T-helper 1 cell (primary cell): Measurements from ENCODE around the gene KCNH1.

ENCODE experiments used
- DNase-seq, 5 donors: peaks; one replicate each; pipeline ENCODE4 v3.0.0-alpha.2; 2012 to 2020

Gene KCNH1

DNA sequence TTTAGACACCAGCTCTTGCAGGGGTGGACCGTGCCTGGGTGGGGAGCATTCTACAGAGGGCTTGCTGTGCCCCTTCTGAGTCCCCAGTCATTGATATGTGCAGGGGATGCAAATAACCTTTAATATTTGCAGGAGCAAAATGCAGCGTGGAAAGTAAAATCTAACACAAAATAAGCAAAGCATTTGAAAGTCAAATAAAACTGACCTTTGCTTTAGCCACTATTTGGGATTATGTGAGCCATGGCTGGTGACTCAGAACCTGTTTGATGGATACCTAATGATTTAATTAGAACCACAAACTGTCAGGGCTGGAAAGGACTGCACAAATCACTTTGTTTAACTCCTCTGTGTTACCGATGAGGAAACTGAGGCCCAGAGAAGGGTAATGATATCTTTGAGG, 427.7 kb downstream of the KCNH1 start:
- no peak for DNase-seq

DNA sequence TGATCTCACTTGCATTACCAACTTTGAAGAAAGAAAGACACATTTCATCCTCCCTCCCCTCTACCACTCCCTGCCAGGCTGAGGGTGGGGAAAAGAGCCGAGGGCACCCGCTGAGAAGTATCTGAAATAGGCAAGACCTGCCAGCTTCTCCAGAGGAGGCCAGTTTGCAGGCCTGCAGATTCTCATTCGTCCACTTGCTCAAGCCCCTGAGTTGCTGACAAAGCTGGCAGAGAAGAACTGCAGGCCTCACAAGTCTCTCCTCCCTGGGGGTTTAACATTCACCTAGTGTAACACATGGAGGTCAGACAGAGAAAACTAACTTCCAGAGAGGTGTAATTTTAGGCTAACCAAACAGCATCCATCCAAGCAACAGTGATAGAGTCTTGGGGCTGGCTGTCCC, 428.9 kb downstream of the KCNH1 start:
- no peak for DNase-seq

DNA sequence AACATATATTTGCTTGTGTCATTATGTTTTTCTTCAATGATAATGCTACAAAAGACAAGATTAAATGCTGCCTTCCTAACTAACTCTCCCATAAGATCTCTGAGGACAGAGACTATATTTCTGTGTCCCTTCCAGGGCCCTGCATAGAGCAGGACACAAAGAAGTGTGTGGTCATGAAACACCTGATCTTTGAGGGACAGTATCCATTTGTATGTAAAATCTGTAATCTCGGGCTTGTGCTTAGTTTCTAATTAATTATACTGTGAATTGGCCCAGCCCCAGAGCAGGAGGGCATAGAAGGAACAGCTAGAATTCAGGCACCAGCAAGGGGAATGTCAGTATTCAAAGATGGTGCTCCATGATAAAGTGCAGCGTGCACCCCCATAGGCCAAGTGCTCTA, 430.4 kb downstream of the KCNH1 start:
- no peak for DNase-seq

DNA sequence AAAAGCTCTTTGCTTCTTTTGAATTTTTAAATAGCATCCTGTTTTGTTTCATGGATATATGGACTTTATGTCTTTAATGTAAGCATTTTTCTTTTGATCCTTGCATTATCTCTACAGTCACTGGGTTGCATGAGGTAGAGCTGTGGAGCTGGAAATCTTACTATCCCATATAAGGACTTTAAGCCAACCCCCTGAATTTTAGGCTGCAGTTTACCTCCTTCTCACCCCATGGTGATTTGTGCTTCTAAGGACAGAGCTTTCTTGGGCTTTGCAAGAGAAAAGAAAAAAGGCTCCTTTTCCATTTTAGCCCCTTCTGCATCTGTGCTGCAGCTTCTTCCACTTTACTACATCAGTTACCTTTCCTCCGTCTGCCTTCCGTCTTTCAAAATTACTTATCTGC, 431.4 kb downstream of the KCNH1 start:
- no peak for DNase-seq

DNA sequence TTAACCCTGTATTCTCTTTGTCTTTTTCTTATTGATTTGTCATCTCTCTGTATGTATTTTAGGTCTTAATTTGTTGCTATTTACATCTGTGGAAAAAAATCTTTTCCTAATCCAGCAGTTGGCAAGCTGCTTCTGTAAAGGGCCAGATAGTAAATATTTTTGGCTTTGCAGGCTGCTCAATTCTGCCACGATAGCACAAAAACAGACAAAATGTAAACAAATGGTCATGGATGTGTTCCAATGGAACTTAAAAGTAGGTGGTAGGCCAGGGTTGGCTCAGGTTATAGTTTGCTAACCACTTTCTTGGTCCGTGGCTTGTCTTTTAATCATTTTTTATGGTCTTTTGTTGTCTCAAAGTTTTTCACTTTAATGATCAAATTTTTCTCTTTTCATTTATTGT, 433.4 kb downstream of the KCNH1 start:
- no peak for DNase-seq

DNA sequence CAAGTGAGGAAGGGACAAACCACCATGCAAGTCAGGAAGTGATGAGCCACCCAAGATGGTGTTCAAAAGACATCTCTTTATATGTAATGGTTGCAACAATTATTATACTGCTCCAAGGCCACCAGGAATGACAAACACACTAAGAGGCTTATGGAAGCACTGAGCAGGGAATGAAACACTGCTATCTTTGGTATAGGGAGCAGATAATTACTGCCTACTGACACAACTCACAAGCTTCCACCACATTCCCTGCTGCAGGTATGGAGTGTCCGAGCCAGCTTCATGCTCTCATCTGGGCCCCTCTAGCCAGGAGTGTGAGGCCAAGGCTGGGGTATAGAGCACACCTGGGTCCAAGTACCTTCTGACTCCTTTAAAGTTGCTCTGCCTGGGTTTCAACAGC, 433.9 kb downstream of the KCNH1 start:
- no peak for DNase-seq

DNA sequence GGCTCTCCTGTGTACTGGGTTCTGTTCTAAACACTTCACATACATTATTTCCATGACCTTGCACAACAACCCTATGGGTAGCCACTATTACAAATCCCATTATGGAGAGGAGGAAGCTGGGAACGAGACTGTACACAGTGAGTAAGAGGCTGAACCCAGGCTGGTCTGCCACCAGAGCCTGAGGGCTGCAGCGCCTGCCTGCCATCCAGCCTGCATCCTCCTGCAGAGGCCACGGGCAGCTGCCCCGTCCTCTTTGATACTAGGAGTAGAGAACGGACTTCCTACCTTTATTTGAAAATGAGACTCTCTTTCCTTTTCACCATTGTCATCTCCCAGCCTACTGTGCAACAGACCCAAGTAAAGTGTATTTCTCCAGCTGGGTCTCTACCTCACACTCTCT, 435.3 kb downstream of the KCNH1 start:
- DNase-seq: no peak

DNA sequence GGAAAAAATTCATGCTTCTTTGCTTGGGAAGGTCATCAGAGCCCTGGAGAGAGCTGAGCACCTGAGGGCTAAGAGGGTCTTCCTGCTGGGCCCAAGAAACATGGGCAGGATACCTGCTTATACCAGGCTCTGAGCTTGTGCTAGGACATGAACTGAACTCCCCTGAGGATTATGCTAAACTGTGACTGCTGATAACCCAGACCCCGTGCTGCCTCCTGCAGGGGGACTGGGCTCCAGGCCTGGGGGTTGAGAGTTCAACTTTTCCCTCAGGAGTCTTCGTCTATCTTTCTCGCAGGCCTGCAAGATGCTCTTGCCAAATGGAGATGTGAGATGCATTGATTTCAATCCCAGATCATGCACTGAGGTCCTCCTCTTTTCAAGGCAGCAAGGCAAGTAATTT, 436.8 kb downstream of the KCNH1 start:
- no peak for DNase-seq

DNA sequence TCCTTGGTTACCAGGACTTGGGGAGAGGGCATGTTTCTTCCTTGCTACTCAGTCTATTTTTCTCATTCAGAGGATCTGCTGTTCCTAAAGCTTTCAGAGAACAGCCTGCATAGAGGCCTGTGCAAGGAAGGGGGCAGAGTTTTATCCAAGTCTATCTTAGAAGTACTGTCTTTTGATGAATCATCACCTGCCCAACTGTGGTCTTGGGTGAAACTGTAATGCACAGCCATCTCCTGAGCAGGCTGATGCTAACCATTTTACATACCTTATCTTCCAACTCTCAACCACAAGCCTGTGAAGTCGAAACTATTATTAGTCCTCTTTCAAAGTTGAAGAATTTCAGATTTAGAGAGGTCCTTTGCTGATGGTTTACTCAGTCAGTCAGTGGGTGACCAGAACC, 437.2 kb downstream of the KCNH1 start:
- peak in 1 of 5 donors; percentile 31 for DNase-seq

DNA sequence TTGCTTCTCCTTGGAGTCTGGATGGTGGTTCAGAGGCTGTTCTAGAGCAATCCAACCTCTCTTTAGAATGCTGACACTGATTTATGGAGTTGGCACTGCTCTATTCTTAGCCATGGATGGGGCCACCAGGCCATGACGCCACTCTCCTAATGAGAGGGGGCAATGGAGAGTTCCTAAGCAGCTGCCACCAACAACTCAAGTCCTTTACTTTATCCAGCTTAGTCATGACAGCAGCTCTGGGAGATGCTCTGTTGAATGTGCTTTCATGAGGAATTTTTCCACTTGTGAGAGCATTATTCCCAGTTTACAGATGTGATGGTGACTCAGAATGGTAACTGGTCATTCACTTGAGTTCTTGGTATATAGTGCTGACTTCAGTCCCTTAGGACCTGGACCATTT, 438.9 kb downstream of the KCNH1 start:
- DNase-seq: no peak

DNA sequence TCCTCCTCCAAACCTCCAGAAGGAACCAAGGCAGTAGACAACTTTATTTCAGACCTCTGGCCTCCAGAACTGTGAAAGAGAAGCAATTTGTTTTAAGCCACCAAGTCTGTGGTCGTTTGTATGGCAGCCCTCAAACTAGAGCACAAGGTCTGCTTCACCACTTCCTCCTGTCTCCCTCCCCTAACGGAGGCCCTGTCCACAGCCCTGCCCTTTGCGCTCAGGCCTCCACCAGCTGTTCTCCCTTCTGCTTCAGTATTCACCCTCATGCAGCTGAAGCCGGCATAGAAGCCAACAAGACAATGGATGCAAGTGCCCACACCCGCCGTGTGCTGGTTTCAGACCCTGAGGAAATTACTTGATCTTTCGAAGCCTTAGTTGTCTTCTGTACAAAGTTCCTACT, 441.2 kb downstream of the KCNH1 start:
- no peak for DNase-seq

DNA sequence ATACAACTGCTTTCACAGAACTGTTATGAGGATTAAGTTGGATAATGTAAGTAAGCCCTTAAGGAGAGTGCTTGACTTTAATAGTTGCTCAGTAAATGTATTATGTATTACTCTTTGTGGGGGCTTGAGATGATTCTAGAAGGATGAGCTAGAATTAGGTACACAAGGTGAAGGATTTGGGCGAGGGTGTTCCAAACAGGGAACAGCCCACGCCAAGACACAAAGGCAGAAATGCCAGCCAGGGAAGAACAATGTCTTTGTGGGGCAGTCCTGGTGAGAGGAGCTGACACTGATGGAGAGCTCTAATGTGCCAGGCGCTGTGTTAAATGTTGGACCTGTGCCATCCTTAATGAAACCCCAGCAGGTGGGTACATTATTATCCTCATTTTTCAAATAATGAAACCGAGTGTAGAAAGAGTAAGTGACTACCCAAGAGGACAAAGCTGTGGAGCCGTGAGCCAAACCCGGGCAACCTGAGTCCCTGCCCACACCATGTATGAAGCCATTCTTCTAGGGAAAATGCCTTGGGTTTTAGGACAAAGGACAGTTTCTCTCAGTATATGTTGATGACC, 442.8 kb downstream of the KCNH1 start:
- no peak for DNase-seq

DNA sequence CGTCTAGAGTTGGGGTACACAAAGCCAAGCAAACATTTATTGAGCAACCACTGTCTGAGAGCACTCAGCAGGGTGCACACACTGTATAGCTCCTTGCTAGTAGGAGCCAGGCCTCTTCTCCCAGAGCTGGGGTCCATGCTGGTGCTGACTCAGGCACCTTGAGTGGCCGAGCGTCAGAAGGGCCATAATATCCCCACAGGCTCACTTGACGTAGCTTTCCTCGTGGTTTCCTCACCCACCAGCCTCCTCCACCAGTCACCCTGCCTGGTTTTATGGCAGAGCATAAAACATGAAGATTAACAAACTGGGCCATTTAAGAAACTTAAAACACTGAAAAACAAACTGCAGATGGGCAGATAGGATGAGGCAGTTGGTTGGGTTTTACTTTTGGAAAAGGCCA, 443.7 kb downstream of the KCNH1 start:
- DNase-seq: no peak

DNA sequence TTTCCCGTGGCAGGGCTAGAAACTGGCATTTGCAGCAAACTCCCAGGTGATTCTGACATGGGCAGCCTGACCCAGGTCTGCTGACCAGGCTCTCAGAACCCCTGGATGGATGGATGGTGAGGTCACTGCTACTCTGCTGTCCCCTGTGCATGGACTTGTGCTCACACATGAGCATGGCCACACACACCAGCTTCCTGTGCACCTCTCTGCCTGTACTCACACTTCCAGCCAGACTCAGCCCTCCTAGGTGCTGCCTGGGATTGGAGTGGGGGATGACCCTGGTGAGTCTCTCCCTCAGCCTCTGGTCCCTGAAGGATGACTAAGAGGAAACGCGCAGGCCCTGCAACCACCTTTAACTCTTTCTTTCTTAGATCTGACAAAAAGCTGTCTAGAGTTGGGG, 444.1 kb downstream of the KCNH1 start:
- DNase-seq: no peak

DNA sequence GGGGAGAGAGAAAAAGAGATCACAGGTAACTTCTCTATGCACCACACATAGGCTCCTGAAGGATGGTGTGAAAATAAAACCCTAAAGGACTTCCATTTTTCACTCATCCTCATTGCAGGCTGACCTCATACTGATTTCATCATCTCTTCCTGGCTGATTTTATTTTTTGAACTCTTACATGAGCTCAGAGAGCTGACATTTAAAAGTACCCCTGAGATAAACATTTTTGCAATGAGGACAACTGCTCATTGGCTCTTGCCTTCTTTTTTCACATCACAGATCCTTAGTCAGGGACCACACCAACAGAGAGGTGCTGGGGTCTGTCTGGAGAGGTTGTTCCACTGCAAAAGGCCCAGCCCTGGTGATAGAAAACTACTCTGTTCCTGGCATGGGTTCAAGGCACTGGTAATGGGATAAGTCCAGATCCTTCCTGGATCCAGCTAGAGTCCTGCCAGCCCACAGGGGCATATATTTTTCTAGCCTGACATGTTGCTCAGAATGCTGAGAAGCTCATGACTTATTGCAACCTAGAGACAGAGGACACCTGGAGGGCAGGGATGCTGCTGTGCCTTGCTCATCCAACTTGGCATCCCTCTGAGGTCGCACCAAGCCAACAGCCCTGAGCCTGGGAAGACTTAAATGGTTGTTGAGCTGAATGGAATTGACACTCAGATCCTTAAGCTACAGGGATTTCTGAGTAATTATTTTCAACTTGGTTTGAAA, 445.3 kb downstream of the KCNH1 start:
- no peak for DNase-seq

DNA sequence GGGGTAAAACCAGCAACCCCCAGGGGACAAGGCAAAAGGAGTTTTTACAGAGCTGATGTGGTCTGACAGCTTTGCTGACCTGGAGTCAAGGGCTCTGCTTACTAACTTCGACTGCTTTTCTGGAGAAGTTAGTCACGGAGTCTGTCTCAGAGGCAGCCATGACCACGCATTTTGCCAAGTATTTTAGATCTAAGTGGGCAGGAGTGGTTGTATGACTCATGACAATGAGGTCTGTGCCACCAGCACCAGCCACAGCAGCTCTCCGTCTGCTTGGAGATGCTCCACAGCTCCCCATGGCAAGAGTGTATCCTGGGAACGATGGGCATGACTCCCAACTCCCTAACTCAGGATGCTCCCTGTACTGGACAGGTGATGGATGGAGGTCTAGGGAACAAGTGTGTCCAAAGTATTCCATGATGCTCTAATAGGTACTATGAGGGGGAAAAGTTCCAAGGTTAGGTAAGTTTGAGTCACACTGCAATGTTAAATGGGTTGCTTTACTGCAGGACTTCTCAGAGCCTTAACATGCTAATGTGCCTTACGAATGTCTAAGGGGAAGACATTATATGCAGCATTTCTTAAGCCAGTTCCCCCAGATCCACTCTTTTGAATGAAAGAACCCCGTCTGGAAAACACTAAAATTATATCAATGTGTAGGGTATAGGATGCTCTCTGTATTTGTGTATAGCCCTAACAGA, 446.2 kb downstream of the KCNH1 start:
- no peak for DNase-seq

DNA sequence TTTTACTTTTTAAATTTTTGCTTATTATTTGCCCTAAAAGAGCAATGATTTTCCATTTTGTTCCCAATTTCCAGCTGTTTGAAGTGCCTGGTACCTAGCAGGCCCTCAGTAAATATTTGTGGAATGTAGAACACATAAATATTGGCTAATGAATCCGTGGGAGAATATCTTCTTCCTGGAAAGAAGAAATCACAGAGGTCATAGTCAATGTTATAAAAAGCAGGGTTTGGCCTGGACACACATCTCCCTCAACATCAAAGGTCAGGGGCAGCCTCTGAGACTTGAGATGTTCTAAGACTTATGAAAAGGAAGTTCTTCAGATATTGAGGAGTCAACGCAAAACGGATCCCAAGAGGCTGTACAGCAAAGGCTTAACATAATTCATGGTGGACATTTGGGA, 447.1 kb downstream of the KCNH1 start:
- no peak for DNase-seq

DNA sequence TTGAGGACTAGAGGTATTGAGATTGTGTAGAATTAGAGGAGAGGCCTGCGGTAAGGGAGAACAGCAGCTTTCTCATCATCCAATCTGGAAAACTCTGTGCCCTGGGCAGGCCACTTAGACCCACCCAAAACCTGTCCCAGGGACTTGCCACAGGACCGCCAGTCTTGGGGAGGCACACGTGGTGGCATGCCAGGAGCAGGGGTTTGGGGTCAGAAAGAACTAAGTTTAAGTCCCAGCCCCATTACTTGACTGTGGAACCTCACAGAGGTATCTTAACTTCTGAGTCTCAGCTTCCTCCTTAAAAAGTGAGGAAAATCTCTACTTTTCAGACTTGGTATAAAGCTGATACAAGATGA, 448.7 kb downstream of the KCNH1 start:
- no peak for DNase-seq

DNA sequence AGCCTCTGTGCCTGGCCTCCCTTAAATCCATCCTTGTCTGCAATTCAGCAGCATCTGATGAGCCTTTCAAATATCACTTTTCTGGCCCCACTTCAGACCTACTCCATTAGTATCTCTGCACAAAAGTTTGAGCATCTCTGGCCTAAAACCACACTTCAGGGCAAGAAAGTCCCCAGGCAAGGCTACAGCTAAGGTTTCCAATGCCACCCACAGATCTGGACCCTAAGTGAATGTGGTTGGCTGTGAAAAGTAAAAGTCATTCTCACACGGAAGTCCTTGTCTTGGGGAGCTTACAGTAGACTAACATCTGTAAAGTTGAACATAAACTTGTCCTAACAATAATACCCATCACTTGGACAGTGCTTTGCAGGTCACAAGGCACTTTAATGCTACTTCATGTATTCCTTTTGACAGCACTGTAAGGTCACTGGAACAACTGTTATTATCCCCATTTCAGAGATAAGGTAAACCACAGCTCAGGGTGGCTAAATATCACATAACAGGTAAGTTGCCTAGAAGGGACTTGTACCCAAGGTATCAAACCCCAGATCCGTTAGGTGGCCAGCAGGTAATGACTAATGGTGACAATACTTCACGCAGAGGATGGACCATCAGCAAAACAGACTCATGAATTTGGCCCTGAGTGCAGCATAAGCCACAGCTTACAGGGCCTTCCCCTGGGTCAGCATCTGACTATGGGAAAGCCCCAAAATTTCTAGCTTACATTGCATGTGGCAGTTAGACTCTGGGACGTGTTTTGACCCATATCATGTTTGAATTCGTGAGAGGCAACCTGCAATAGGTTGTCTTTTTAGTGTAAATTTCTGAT, 449.3 kb downstream of the KCNH1 start:
- no peak for DNase-seq

DNA sequence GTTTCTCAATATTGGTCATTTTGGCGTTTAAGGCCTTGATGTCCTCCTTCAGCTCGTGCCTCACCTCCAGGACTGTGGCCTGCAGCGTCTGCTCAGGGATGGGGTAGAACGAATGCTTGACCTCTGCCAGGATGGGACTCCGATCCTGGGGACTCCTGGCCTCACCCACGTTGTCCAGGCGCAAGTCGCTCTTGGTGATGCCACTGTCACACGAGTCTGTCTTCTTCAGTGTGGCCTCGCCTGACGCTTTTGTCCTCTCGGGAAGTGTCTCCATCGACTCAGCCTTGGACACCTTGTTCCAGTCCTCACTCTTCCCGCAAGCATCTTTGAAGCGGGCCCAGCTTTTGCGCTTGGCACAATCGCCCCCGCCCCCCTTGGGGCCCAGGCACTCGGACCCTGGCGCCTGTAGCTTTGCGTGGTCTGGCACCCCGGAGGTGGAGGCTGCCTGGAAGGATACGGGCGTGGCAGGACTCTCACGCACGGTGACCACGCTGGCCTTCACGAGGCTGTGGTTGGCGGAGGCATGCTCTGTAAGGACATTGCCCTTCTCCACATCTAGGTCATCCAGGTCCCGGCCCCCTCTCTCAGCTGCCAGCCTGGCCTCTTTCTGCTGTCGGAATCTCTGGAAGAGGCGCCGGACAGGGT, 450.4 kb downstream of the KCNH1 start:
- DNase-seq: no peak

DNA sequence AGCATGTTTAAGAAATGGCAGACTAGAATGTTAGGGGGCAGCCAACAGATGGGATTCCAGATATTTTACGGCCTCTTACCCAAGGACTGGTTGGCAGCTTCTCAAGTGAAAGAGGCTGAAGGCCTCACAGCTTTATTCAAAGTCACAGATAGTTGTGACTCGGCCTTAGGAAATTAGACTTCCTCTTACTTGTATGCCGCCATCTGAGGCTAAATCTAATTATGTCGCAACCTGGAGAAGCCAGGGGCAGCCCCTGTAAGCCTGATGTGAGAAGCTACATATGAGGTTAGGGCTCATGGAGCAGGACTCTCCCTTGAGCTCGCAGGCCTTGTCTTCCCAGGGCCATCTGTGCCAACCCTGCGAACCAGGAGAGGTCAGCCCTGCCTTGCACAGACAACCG, 452.8 kb downstream of the KCNH1 start:
- no peak for DNase-seq

DNA sequence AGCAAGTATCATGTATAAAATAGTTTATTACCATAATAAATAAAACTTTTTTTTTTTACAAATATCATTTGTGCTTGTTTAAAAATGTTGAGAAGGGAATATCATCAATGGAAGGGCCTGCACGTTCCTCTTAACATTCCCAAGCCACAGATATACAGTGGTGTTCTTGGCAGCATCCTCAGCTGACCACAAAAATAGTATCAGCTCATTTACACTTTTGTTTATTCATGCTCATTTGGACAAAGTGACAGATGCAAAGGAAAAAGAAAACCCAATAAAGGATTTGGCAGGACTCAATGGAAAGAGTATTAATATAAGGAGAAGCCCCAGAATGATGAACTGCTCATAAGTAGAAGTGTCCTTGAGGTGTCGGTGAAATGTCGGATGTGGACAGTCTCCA, 455.6 kb downstream of the KCNH1 start:
- DNase-seq: no peak

DNA sequence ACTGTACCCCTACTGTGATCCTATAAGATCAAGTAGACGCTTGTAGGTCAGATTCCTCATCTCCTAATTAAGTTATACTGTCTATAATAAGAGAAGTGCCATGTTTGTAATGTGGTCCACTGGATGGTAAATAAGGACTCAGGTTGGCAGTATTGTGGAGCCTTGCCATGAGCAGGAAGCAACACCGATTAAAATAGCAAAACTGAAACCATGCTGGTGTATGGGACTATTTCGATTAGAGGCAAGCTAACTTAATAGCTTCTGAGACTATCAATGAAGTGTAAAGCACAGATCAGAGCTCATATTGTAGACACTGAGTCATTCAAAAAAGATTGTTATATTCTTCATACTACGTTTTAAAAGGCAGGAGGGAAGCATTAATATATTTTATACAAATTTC, 456.4 kb downstream of the KCNH1 start:
- no peak for DNase-seq
